PC-9 (cell line): ENCODE results near the gene TLE1. TPM values are rescaled to one million over a fixed set of nuclear protein-coding genes. Genes with fewer than 3 reads are reported as not detected.

Source experiments
- BruUV-seq: library from RNA; stranded (reverse); fragments of 400-500 nt; replicated peaks from 2 replicates; lab custom pipeline; 2021; lab: Mats Ljungman, UMichigan
- CTCF ChIA-PET: fragments of 300-600 bp; sonication (Branson Sonifier 250); formaldehyde crosslinking; loops from one replicate; lab custom pipeline; 2022; ENCODE audit warnings: antibody characterized with exemption; lab: Charles Lee
- POLR2A ChIA-PET: fragments of 300-600 bp; sonication (Branson Sonifier 250); formaldehyde crosslinking; loops from one replicate; lab custom pipeline; 2022; ENCODE audit warnings: antibody characterized with exemption; ENCODE audit not compliant: unreplicated experiment; lab: Charles Lee
- DNase-seq, 2 experiments: peaks; one replicate each; pipeline versions ENCODE4 v3.0.0 to v3.0.0-alpha.2; 2015 to 2022; ENCODE audit warnings: mixed read lengths in 1 of 2
- H2AFZ ChIP-seq: fragments of 200-600 bp; sonication (generic); 2 replicates; pipeline ENCODE4 v1.8.1; 2017; ENCODE audit warnings: antibody characterized with exemption
- H3F3A ChIP-seq: fragments of 200-600 bp; sonication (generic); 2 replicates; pipeline ENCODE4 v1.8.1; 2017; ENCODE audit warnings: antibody characterized with exemption, mild to moderate bottlenecking, low read depth; ENCODE audit not compliant: insufficient read depth
- H3K27ac ChIP-seq: fragments of 200-600 bp; sonication (generic); 2 replicates; pipeline ENCODE4 v1.6.1; 2016; ENCODE audit warnings: mixed run types
- H3K27me3 ChIP-seq: fragments of 200-600 bp; sonication (generic); 2 replicates; pipeline ENCODE4 v1.6.1; 2016; ENCODE audit warnings: low read depth, mixed run types; ENCODE audit not compliant: insufficient read depth
- H3K36me3 ChIP-seq: fragments of 200-600 bp; sonication (generic); 2 replicates; pipeline ENCODE4 v1.6.1; 2016; ENCODE audit warnings: low read depth, mixed run types
- H3K4me1 ChIP-seq: fragments of 200-600 bp; sonication (generic); replicated peaks from 2 replicates; pipeline ENCODE4 v1.6.1; 2016; ENCODE audit warnings: mixed run types; ENCODE audit not compliant: insufficient read depth
- H3K4me2 ChIP-seq: fragments of 200-600 bp; sonication (generic); 2 replicates; pipeline ENCODE4 v1.6.1; 2017; ENCODE audit warnings: mixed run types
- H3K4me3 ChIP-seq: fragments of 200-600 bp; sonication (generic); 2 replicates; pipeline ENCODE4 v1.6.1; 2016; ENCODE audit warnings: mixed run types
- H3K79me2 ChIP-seq: fragments of 200-600 bp; sonication (generic); 2 replicates; pipeline ENCODE4 v1.6.1; 2017; ENCODE audit warnings: low read depth, mixed run types
- H3K9me2 ChIP-seq: fragments of 200-600 bp; sonication (generic); 2 replicates; pipeline ENCODE4 v1.8.1; 2017; ENCODE audit warnings: mild to moderate bottlenecking; ENCODE audit not compliant: insufficient read depth
- H3K9me3 ChIP-seq: fragments of 200-600 bp; sonication (generic); 2 replicates; pipeline ENCODE4 v1.8.1; 2016; ENCODE audit warnings: low read depth; ENCODE audit not compliant: insufficient read depth
- H4K20me1 ChIP-seq: fragments of 200-600 bp; sonication (generic); 2 replicates; pipeline ENCODE4 v1.8.1; 2017; ENCODE audit not compliant: insufficient read depth
- EZH2 ChIP-seq: fragments of 200-600 bp; sonication (generic); IDR thresholded peaks from 2 replicates; pipeline ENCODE4 v1.8.0; 2017; ENCODE audit warnings: antibody characterized with exemption, low read depth
- intact Hi-C: fragments of 100-400 bp; cut with micrococcal nuclease; formaldehyde crosslinking; loops from one replicate; pipeline ENCODE4 v1.10.0; 2022; ENCODE audit not compliant: unreplicated experiment
- total RNA-seq: library from RNA; stranded (reverse); gene quantifications from 2 replicates; pipeline ENCODE4 v1.2.3, GENCODE V29; 2021
- TF ChIP-seq, protein P1 (sequence below): fragments of 200-600 bp; sonication (generic); conservative IDR thresholded peaks from 2 replicates; pipeline ENCODE4 v1.6.1; 2017; ENCODE audit warnings: mixed run types, antibody characterized with exemption, mild to moderate bottlenecking, moderate library complexity

The TLE1 gene
- total RNA-seq, 1 experiment from 2014 or later = 80.9 TPM

DNA sequence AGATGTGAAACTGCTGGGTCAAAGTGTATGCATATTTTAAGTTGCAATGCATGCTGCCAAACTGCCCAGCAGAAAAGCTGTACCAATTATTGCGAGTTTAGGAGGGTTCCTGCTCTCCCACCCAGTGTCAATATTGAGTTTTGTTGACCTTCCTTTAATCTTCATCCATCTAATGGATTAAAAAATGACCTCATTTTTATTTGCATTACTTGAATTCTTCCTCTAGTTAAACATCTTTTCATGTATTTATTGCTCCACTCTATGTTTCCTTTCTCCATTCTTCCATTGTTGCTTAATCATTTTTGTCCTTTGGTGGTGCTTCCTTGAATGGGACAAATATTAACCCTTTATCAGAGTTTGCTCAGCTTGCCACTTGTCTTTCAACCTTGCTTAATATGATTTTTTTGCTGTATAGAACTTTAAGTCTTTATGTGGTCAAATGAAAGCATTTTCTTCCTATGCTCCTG is 32.4 kb downstream of the TLE1 start:
- Histone ChIP-seq H2AFZ (no peak overlapping the region), H3K4me1 (peaks cover 16% of the 10 kb centered on the region; the same call in 1 of the 2 replicates), H3K27me3 (no peaks in the 10 kb centered on the region), H3K36me3 (peaks cover 31% of the 10 kb centered on the region), H3K27ac (no peak overlapping the region), H3K79me2 (peaks cover 78% of the 10 kb centered on the region), H3K4me2 (peak overlapping the region; percentile 21; the same call in 1 of the 2 replicates), H3K9me2 (no peaks in the 10 kb centered on the region), H3K4me3 (no peak overlapping the region), H3F3A (peaks cover 7% of the 10 kb centered on the region; the same call in 1 of the 2 replicates), H4K20me1 (peaks cover 37% of the 10 kb centered on the region), H3K9me3 (no peaks in the 10 kb centered on the region)
- TF ChIP-seq, protein P1, sequence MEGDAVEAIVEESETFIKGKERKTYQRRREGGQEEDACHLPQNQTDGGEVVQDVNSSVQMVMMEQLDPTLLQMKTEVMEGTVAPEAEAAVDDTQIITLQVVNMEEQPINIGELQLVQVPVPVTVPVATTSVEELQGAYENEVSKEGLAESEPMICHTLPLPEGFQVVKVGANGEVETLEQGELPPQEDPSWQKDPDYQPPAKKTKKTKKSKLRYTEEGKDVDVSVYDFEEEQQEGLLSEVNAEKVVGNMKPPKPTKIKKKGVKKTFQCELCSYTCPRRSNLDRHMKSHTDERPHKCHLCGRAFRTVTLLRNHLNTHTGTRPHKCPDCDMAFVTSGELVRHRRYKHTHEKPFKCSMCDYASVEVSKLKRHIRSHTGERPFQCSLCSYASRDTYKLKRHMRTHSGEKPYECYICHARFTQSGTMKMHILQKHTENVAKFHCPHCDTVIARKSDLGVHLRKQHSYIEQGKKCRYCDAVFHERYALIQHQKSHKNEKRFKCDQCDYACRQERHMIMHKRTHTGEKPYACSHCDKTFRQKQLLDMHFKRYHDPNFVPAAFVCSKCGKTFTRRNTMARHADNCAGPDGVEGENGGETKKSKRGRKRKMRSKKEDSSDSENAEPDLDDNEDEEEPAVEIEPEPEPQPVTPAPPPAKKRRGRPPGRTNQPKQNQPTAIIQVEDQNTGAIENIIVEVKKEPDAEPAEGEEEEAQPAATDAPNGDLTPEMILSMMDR = no peak
- no peak for TF ChIP-seq EZH2
- ChIA-PET POLR2A (no interaction called here), CTCF (no interaction called here)
- DNase-seq = peak in 1 of 2 experiments; percentile 74
- intact Hi-C loops = no loop called here
- no TSS peak for BruUV-seq

DNA sequence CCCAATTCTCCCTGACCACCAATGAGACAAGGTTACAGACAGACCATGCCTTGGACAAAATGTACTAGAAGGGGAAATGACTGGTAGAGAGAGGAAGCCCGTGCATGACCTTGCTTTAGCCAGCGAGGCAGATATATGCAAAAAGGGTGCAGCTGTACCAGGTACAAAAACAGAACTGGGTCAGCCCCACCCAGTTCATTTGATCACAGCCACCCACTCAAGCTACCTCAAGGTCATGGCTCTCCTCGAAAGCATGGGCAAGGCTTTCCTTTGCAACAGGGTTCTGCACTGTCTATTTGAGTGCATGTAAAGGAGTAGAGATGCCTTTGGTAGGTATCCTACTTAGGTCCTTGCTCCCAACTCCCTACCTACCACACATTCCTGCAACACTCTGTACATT is 33.3 kb downstream of the TLE1 start:
- Histone ChIP-seq H3K4me2 (no peak overlapping the region; the same call in 1 of the 2 replicates), H3F3A (peaks cover 7% of the 10 kb centered on the region; the same call in 1 of the 2 replicates), H3K27ac (no peak overlapping the region), H3K79me2 (peaks cover 73% of the 10 kb centered on the region), H3K4me1 (peaks cover 16% of the 10 kb centered on the region; the same call in 1 of the 2 replicates), H4K20me1 (peaks cover 37% of the 10 kb centered on the region), H3K9me3 (no peaks in the 10 kb centered on the region), H3K27me3 (no peaks in the 10 kb centered on the region), H3K9me2 (no peaks in the 10 kb centered on the region), H3K36me3 (peaks cover 31% of the 10 kb centered on the region), H2AFZ (no peak overlapping the region), H3K4me3 (no peak overlapping the region)
- ChIA-PET CTCF (no interaction called here), POLR2A (no interaction called here)
- no TSS peak for BruUV-seq
- intact Hi-C loops = no loop called here
- no peak for DNase-seq
- TF ChIP-seq, protein P1 = no peak
- no peak for TF ChIP-seq EZH2

DNA sequence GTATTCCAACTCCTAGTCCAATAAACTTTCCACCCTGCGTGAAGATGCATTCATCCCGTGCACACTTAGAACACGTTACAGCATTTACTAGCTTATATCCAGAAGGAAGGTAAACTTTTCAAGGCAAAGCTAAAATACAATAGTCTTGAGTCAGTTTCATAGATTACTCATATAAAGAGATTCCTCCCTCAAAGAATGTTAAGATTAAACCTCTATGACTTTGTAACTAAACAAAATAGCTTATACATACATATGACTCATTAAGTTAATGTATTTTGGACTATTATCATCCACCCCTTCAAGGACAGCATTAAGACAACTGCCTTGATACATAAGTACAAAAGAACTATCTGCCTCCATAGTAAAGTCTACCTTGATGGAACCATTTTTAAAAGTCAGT is 36.1 kb downstream of the TLE1 start:
- no peaks in the 10 kb centered on the region for H3K9me2 ChIP-seq
- intact Hi-C loops = no loop called here
- peaks cover 14% of the 10 kb centered on the region; the same call in 1 of the 2 replicates for H3F3A ChIP-seq
- peaks cover 28% of the 10 kb centered on the region for H4K20me1 ChIP-seq
- H3K27me3 ChIP-seq = no peaks in the 10 kb centered on the region
- H3K27ac ChIP-seq = no peak overlapping the region
- H3K9me3 ChIP-seq = no peaks in the 10 kb centered on the region
- no peak for TF ChIP-seq EZH2
- TF ChIP-seq, protein P1 = no peak
- H3K79me2 ChIP-seq = peaks cover 66% of the 10 kb centered on the region
- CTCF ChIA-PET = no interaction called here
- DNase-seq = no peak
- POLR2A ChIA-PET = no interaction called here
- H3K4me3 ChIP-seq = no peak overlapping the region
- H3K36me3 ChIP-seq = peaks cover 34% of the 10 kb centered on the region
- H3K4me1 ChIP-seq = peaks cover 16% of the 10 kb centered on the region; the same call in 1 of the 2 replicates
- H2AFZ ChIP-seq = no peak overlapping the region
- BruUV-seq = no TSS peak
- H3K4me2 ChIP-seq = no peak overlapping the region
